Choroid plexus epithelial cell (primary cell): Measurements from ENCODE around the gene CEP20.

Source experiments
- DNase-seq: peaks from one replicate; pipeline ENCODE4 v3.0.0-alpha.2; 2010; ENCODE audit warnings: low read depth
- H3K4me3 ChIP-seq: 2 replicates; pipeline ENCODE4 v1.5.1; 2011; ENCODE audit warnings: low read depth, mild to moderate bottlenecking, control low read depth, low read length, moderate library complexity
- CTCF ChIP-seq: conservative IDR thresholded peaks from 2 replicates; pipeline ENCODE4 v1.5.1; 2011; ENCODE audit warnings: low read depth, mild to moderate bottlenecking, control low read depth, inconsistent platforms, low read length, moderate library complexity

Gene CEP20

GRCh38 chr16:15864939-15865338, 23.5 kb downstream of the CEP20 start:
- no peak overlapping the region for H3K4me3 ChIP-seq
- TF ChIP-seq CTCF: no peak
- no peak for DNase-seq

- no peak overlapping the region for H3K4me3 ChIP-seq
- no peak for DNase-seq
- TF ChIP-seq CTCF: no peak
These were observed 26.4 kb downstream of the CEP20 start for GRCh38 chr16:15861996-15862395.

GRCh38 chr16:15858921-15859668, 29.3 kb downstream of the CEP20 start:
- no peak for TF ChIP-seq CTCF
- no peak for DNase-seq
- no peak overlapping the region for H3K4me3 ChIP-seq

GRCh38 chr16:15857724-15858560, 30.5 kb downstream of the CEP20 start:
- H3K4me3 ChIP-seq: peak overlapping the region; percentile 38
- TF ChIP-seq CTCF: no peak
- peak; percentile 26 for DNase-seq

- H3K4me3 ChIP-seq: peak within 1 kb of the TSS; percentile 38
- no peak for DNase-seq
- no peak for TF ChIP-seq CTCF
These were observed 31.3 kb downstream of the CEP20 start, which contains the start of gene MYH11 for GRCh38 chr16:15856901-15857698. TSS of gene MYH11 (minus strand) at chr16:15857028. CDS start at chr16:15838252, 18,776 bp downstream.

GRCh38 chr16:15856182-15856581, 32.2 kb downstream of the CEP20 start:
- TF ChIP-seq CTCF: no peak
- DNase-seq: no peak
- H3K4me3 ChIP-seq: no peak overlapping the region
